OCI-LY1 (cell line): ENCODE data around the gene TDRD10.

ENCODE experiments used
- CTCF ChIP-seq: fragments of 200-600 bp; sonication (generic), shearing (Covaris generic); IDR thresholded peaks from 2 replicates; pipeline ENCODE4 v1.5.1; 2017; ENCODE audit warnings: mild to moderate bottlenecking, antibody characterized with exemption, low read length, moderate library complexity, mixed read lengths
- EZH2 ChIP-seq: fragments of 200-600 bp; sonication (generic), shearing (Covaris generic); IDR thresholded peaks from 2 replicates; pipeline ENCODE4 v1.8.0; 2017; ENCODE audit warnings: borderline replicate concordance, mixed run types, mild to moderate bottlenecking, antibody characterized with exemption, low read length, moderate library complexity, mixed read lengths

- TF ChIP-seq CTCF (no peak), EZH2 (no peak)
These were observed 84.2 kb downstream of the TDRD10 start for GRCh38 chr1:154586231-154586630.
